HepG2 (cell line): ENCODE data around the gene ITIH3. TPM values are rescaled to one million over a fixed set of nuclear protein-coding genes. Genes with fewer than 3 reads are reported as not detected.

Experiments
- CREBL2 ChIP-seq: sonication (generic); formaldehyde crosslinking; IDR thresholded peaks from 2 replicates; pipeline ENCODE4 v1.8.1; 2023; ENCODE audit warnings: missing genetic modification reagents, mild to moderate bottlenecking, borderline replicate concordance
- EP300 ChIP-seq, 3 experiments: sonication (generic) in 1 of 3; formaldehyde crosslinking in 1 of 3; IDR thresholded peaks; 2 replicates each; pipeline versions ENCODE4 v1.5.1 to v1.6.1; 2011 to 2020; ENCODE audit warnings: low read depth in 2 of 3, low read length in 2 of 3, borderline replicate concordance in 1 of 3, improper control_type of control experiment in 1 of 3, mild to moderate bottlenecking in 1 of 3, missing genetic modification reagents in 1 of 3, moderate library complexity in 1 of 3
- FLYWCH1 ChIP-seq: sonication (generic); formaldehyde crosslinking; IDR thresholded peaks from 2 replicates; pipeline ENCODE4 v1.8.1; 2023; ENCODE audit warnings: mild to moderate bottlenecking, missing genetic modification reagents
- FOXP1 ChIP-seq, 2 experiments: fragments of 450-650 bp in 1 of 2; IDR thresholded peaks; 2 replicates each; pipeline ENCODE4 v1.6.1; 2017 to 2018; ENCODE audit warnings: antibody characterized with exemption in 1 of 2
- HDAC6 ChIP-seq: fragments of 200-600 bp; sonication (generic); IDR thresholded peaks from 2 replicates; pipeline ENCODE4 v1.7.0; 2017; ENCODE audit warnings: mild to moderate bottlenecking, antibody characterized with exemption, low read length, low read depth
- HIVEP1 ChIP-seq: sonication (generic); formaldehyde crosslinking; IDR thresholded peaks from 2 replicates; pipeline ENCODE4 v1.4.0; 2020; ENCODE audit warnings: mild to moderate bottlenecking, missing genetic modification reagents
- ISX ChIP-seq: sonication (generic); formaldehyde crosslinking; conservative IDR thresholded peaks from 2 replicates; pipeline ENCODE4 v1.5.0; 2020; ENCODE audit warnings: missing genetic modification reagents
- KDM1A ChIP-seq: IDR thresholded peaks from 2 replicates; pipeline ENCODE4 v1.6.1; 2016; ENCODE audit warnings: missing compliant biosample characterization
- KDM2A ChIP-seq: sonication (generic); formaldehyde crosslinking; IDR thresholded peaks from 2 replicates; pipeline ENCODE4 v1.4.0; 2020; ENCODE audit warnings: low read depth, missing genetic modification reagents, borderline replicate concordance
- MIER2 ChIP-seq: IDR thresholded peaks from 2 replicates; pipeline ENCODE4 v1.6.1; 2016; ENCODE audit warnings: missing biosample characterization, missing genetic modification reagents
- NFATC3 ChIP-seq: sonication (generic); formaldehyde crosslinking; IDR thresholded peaks from 2 replicates; pipeline ENCODE4 v1.5.1; 2020; ENCODE audit warnings: mild to moderate bottlenecking, missing genetic modification reagents
- POLR2AphosphoS2 ChIP-seq: IDR thresholded peaks from 2 replicates; pipeline ENCODE4 v1.6.1; 2011; ENCODE audit warnings: low read depth, low read length, improper control_type of control experiment
- SCMH1 ChIP-seq: sonication (generic); formaldehyde crosslinking; IDR thresholded peaks from 2 replicates; pipeline ENCODE4 v1.9.0; 2021; ENCODE audit warnings: missing genetic modification reagents, mild to moderate bottlenecking, borderline replicate concordance
- TRIM24 ChIP-seq: sonication (generic); formaldehyde crosslinking; IDR thresholded peaks from 2 replicates; pipeline ENCODE4 v1.8.0; 2022; ENCODE audit warnings: mild to moderate bottlenecking, missing genetic modification reagents
- ZBTB38 ChIP-seq: sonication (generic); formaldehyde crosslinking; IDR thresholded peaks from 2 replicates; pipeline ENCODE4 v1.5.1; 2020; ENCODE audit warnings: mild to moderate bottlenecking, missing genetic modification reagents
- ZNF121 ChIP-seq: sonication (generic); formaldehyde crosslinking; IDR thresholded peaks from 2 replicates; pipeline ENCODE4 v1.5.0; 2020; ENCODE audit warnings: mild to moderate bottlenecking, missing genetic modification reagents
- ZNF441 ChIP-seq: sonication (generic); formaldehyde crosslinking; IDR thresholded peaks from 2 replicates; pipeline ENCODE4 v1.7.0; 2021; ENCODE audit warnings: missing genetic modification reagents, borderline replicate concordance
- ZNF562 ChIP-seq: sonication (generic); formaldehyde crosslinking; IDR thresholded peaks from 2 replicates; pipeline ENCODE4 v1.8.0; 2022; ENCODE audit warnings: missing genetic modification reagents, borderline replicate concordance
- ZNF710 ChIP-seq: sonication (generic); formaldehyde crosslinking; IDR thresholded peaks from 2 replicates; pipeline ENCODE4 v1.5.0; 2020; ENCODE audit warnings: mild to moderate bottlenecking, missing genetic modification reagents, borderline replicate concordance
- polyA plus RNA-seq, 8 experiments: library from polyadenylated mRNA; depleted of rRNA in 3 of 8; stranded (reverse) in 7 of 8; unstranded in 1 of 8; fragments of >200 nt; fragmentation: Illumina TruSeq in 4 of 8; extraction: Trizol in 4 of 8; gene quantifications; 2 replicates each; pipeline versions ENCODE4 v1.2.1 to v1.2.3, GENCODE V29; 2011 to 2016; ENCODE audit warnings: low read depth in 4 of 8, missing spikeins in 1 of 8, mixed read lengths in 1 of 8; ENCODE audit not compliant: insufficient read depth in 1 of 8
- total RNA-seq, 5 experiments: library from RNA; depleted of rRNA; stranded (reverse); fragments of >200 nt; fragmentation: Illumina TruSeq; extraction: Trizol; gene quantifications; 2 replicates each; pipeline ENCODE4 v1.2.3, GENCODE V29; 2016; ENCODE audit warnings: low read depth in 1 of 5
- TF ChIP-seq, protein P1 (sequence below): sonication (generic); formaldehyde crosslinking; IDR thresholded peaks from 2 replicates; pipeline ENCODE4 v1.9.0; 2021; ENCODE audit warnings: missing genetic modification reagents, mild to moderate bottlenecking, borderline replicate concordance
- TF ChIP-seq, protein P2 (sequence below): sonication (generic); formaldehyde crosslinking; IDR thresholded peaks from 2 replicates; pipeline ENCODE4 v1.4.0; 2020; ENCODE audit warnings: missing genetic modification reagents, borderline replicate concordance

Gene ITIH3
- total and polyA plus RNA-seq, 2 of the 13 experiments (the other 11 are each of a cell fraction or from before 2014, with no cell fraction given) = 105 to 632 TPM

- no peak for TF ChIP-seq HIVEP1 (CRISPR knock-in tag)
- TF ChIP-seq ZNF441 = peak; percentile 47; the same call in 1 of the 2 replicates
- TF ChIP-seq, protein P1, sequence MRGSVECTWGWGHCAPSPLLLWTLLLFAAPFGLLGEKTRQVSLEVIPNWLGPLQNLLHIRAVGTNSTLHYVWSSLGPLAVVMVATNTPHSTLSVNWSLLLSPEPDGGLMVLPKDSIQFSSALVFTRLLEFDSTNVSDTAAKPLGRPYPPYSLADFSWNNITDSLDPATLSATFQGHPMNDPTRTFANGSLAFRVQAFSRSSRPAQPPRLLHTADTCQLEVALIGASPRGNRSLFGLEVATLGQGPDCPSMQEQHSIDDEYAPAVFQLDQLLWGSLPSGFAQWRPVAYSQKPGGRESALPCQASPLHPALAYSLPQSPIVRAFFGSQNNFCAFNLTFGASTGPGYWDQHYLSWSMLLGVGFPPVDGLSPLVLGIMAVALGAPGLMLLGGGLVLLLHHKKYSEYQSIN (CRISPR knock-in tag) = no peak
- no peak for TF ChIP-seq POLR2AphosphoS2
- TF ChIP-seq SCMH1 (CRISPR knock-in tag) = no peak
- TF ChIP-seq FLYWCH1 (CRISPR knock-in tag) = no peak
- TF ChIP-seq ZNF121 (CRISPR knock-in tag) = peak; percentile 42; the same call in 1 of the 2 replicates
- TF ChIP-seq FOXP1 (IDR thresholded peaks at IDR 0.05) = no peak
- TF ChIP-seq FOXP1 (CRISPR knock-in tag; IDR thresholded peaks at IDR 0.05) = peak; percentile 65
- TF ChIP-seq KDM2A = no peak
- no peak for TF ChIP-seq CREBL2 (CRISPR knock-in tag)
- no peak for TF ChIP-seq NFATC3
- TF ChIP-seq ZNF710 (CRISPR knock-in tag) = 0 out of 2 replicates have a peak, but pooled peaks have one; percentile 53
- peak; percentile 56; the same call in 1 of the 2 replicates for TF ChIP-seq ZBTB38 (CRISPR knock-in tag)
- TF ChIP-seq KDM1A (CRISPR knock-in tag) = no peak
- no peak for TF ChIP-seq ISX
- TF ChIP-seq ZNF562 = no peak
- no peak for TF ChIP-seq TRIM24 (CRISPR knock-in tag)
- TF ChIP-seq MIER2 (CRISPR knock-in tag) = no peak
- TF ChIP-seq, protein P2, sequence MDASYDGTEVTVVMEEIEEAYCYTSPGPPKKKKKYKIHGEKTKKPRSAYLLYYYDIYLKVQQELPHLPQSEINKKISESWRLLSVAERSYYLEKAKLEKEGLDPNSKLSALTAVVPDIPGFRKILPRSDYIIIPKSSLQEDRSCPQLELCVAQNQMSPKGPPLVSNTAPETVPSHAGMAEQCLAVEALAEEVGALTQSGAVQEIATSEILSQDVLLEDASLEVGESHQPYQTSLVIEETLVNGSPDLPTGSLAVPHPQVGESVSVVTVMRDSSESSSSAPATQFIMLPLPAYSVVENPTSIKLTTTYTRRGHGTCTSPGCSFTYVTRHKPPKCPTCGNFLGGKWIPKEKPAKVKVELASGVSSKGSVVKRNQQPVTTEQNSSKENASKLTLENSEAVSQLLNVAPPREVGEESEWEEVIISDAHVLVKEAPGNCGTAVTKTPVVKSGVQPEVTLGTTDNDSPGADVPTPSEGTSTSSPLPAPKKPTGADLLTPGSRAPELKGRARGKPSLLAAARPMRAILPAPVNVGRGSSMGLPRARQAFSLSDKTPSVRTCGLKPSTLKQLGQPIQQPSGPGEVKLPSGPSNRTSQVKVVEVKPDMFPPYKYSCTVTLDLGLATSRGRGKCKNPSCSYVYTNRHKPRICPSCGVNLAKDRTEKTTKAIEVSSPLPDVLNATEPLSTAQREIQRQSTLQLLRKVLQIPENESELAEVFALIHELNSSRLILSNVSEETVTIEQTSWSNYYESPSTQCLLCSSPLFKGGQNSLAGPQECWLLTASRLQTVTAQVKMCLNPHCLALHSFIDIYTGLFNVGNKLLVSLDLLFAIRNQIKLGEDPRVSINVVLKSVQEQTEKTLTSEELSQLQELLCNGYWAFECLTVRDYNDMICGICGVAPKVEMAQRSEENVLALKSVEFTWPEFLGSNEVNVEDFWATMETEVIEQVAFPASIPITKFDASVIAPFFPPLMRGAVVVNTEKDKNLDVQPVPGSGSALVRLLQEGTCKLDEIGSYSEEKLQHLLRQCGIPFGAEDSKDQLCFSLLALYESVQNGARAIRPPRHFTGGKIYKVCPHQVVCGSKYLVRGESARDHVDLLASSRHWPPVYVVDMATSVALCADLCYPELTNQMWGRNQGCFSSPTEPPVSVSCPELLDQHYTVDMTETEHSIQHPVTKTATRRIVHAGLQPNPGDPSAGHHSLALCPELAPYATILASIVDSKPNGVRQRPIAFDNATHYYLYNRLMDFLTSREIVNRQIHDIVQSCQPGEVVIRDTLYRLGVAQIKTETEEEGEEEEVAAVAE = no peak
- no peak for TF ChIP-seq HDAC6
- peak in 1 of 2 experiments; percentile 55; a peak in 1 of 4 replicates for TF ChIP-seq EP300 (IDR thresholded peaks at IDR 0.05; ENCODE audit: low read depth in 2 of 2, low read length in 2 of 2)
- no peak for TF ChIP-seq EP300 (CRISPR knock-in tag; IDR thresholded peaks at IDR 0.05; ENCODE audit: borderline replicate concordance)
Measured at GRCh38 chr3:52786330-52787215, 8.0 kb upstream of the ITIH3 start (continued).
